Sigmoid colon (tissue), 7 donors: ENCODE results near the gene FMN2. TPM values are rescaled to one million over a fixed set of nuclear protein-coding genes. Genes with fewer than 3 reads are reported as not detected.

ENCODE experiments used
- DNase-seq: peaks from one replicate; pipeline ENCODE4 v3.0.0-alpha.2; 2019
- H3K27ac ChIP-seq, 4 donors: fragments of 200-600 bp; sonication (generic); one replicate each; pipeline ENCODE4 v1.5.1; 2016 to 2019; ENCODE audit warnings: mild to moderate bottlenecking in 1 of 4
- H3K27me3 ChIP-seq, 3 donors: fragments of 200-600 bp; sonication (generic); one replicate each; pipeline ENCODE4 v1.5.1; 2019; ENCODE audit warnings: mild to moderate bottlenecking in 1 of 3
- H3K36me3 ChIP-seq, 4 donors: fragments of 200-600 bp; sonication (generic); one replicate each; pipeline ENCODE4 v1.5.1; 2016 to 2019
- H3K4me1 ChIP-seq, 4 donors: fragments of 200-600 bp; sonication (generic); one replicate each; pipeline ENCODE4 v1.5.1; 2017 to 2019
- H3K4me3 ChIP-seq, 4 donors: fragments of 200-600 bp; sonication (generic); one replicate each; pipeline ENCODE4 v1.5.1; 2017 to 2019; ENCODE audit warnings: mild to moderate bottlenecking in 2 of 4, moderate library complexity in 1 of 4
- H3K9me3 ChIP-seq, 4 donors: fragments of 200-600 bp in 3 of 4; sonication (generic) in 3 of 4; one replicate each; pipeline versions ENCODE4 v1.5.1 to v1.6.1; 2013 to 2019
- CTCF ChIP-seq, 4 experiments: fragments of 450-650 bp in 3 of 4; fragments of 200-600 bp in 1 of 4; IDR thresholded peaks; one replicate each; pipeline ENCODE4 v1.5.1; 2016 to 2019; ENCODE audit warnings: antibody characterized with exemption in 4 of 4, mild to moderate bottlenecking in 3 of 4, moderate library complexity in 2 of 4
- EP300 ChIP-seq, 4 donors: sonication (generic); formaldehyde crosslinking; IDR thresholded peaks; one replicate each; pipeline ENCODE4 v1.6.1; 2017; ENCODE audit warnings: antibody characterized with exemption in 4 of 4
- POLR2A ChIP-seq, 2 donors: fragments of 450-650 bp; IDR thresholded peaks; one replicate each; pipeline ENCODE4 v1.6.1; 2016; ENCODE audit warnings: antibody characterized with exemption in 2 of 2, mild to moderate bottlenecking in 2 of 2, moderate library complexity in 2 of 2
- POLR2AphosphoS5 ChIP-seq, 4 donors: sonication (generic); formaldehyde crosslinking; IDR thresholded peaks; one replicate each; pipeline ENCODE4 v1.6.1; 2017; ENCODE audit warnings: antibody characterized with exemption in 4 of 4
- WGBS, 2 donors: extraction: QIAGEN DNeasy Blood & Tissue Kit; methylation state at CpG; one replicate each; pipeline ENCODE4 v1.1.7; 2013; 5-methylcytosine and 5-hydroxymethylcytosine counted together
- intact Hi-C: fragments of 100-400 bp; cut with DNase I; formaldehyde crosslinking; loops from one replicate; pipeline ENCODE4 v1.15.1; 2023
- polyA plus RNA-seq, 3 donors: library from polyadenylated mRNA; stranded (reverse); fragments of 200-250 nt; gene quantifications; one replicate each; pipeline ENCODE4 v1.2.3, GENCODE V29; 2013
- total RNA-seq, 4 donors: library from RNA; depleted of rRNA; stranded (reverse); fragments of >200 nt; gene quantifications; one replicate each; pipeline ENCODE4 v1.1.0, GENCODE V29; 2016
- donor health status: healthy with polysubstance abuse.
- donor health status: Bipolar disorder and iron deficiency.
- donor health status: healthy.

Gene FMN2
- total and polyA plus RNA-seq, 7 donors = 1.5 to 16.9 (median 10.3) TPM

GRCh38 chr1:240193679-240194078, 102.0 kb downstream of the FMN2 start:
- no peaks in the 10 kb centered on the region for H3K9me3 ChIP-seq
- WGBS, 2 donors = 59 to 62% methylated on average over 3 of the region's 3 CpGs
- H3K27me3 ChIP-seq = no peaks in the 10 kb centered on the region
- intact Hi-C loops = loop anchor here (5.0 to 10.0 kb wide), 2 partner anchors 144 to 331 kb away; no protein-coding TSS in a partner anchor
- peaks cover 0 to 57% (median 24%) of the 10 kb centered on the region in 4 donors for H3K4me1 ChIP-seq
- no peak overlapping the region for H3K4me3 ChIP-seq
- TF ChIP-seq POLR2A (IDR thresholded peaks at IDR 0.05) (no peak), EP300 (IDR thresholded peaks at IDR 0.05) (no peak), POLR2AphosphoS5 (IDR thresholded peaks at IDR 0.05) (no peak), CTCF (IDR thresholded peaks at IDR 0.05) (no peak)
- H3K27ac ChIP-seq = peak overlapping the region in 3 of 4 donors; percentile 73 to 78 (median 76)
- DNase-seq = no peak
- no peaks in the 10 kb centered on the region for H3K36me3 ChIP-seq

- no peak overlapping the region for H3K4me3 ChIP-seq
- whole genome bisulfite sequencing, 2 donors = 87 to 95% methylated on average over 2 of the region's 2 CpGs
- H3K36me3 ChIP-seq = no peaks in the 10 kb centered on the region
- no peaks in the 10 kb centered on the region for H3K9me3 ChIP-seq
- peaks cover 0 to 57% (median 24%) of the 10 kb centered on the region in 4 donors for H3K4me1 ChIP-seq
- no peaks in the 10 kb centered on the region for H3K27me3 ChIP-seq
- intact Hi-C loops = loop anchor here (5.0 to 10.0 kb wide), 2 partner anchors 143 to 331 kb away; no protein-coding TSS in a partner anchor
- TF ChIP-seq POLR2A (IDR thresholded peaks at IDR 0.05) (no peak), CTCF (IDR thresholded peaks at IDR 0.05) (no peak), EP300 (IDR thresholded peaks at IDR 0.05) (peak in 3 of 4 donors; percentile 40 to 78 (median 76)), POLR2AphosphoS5 (IDR thresholded peaks at IDR 0.05) (peak; percentile 73 to 91 (median 81))
- peak overlapping the region in 3 of 4 donors; percentile 73 to 78 (median 76) for H3K27ac ChIP-seq
- DNase-seq = peak; percentile 80
These were observed 102.4 kb downstream of the FMN2 start for GRCh38 chr1:240194120-240194519.

DNA sequence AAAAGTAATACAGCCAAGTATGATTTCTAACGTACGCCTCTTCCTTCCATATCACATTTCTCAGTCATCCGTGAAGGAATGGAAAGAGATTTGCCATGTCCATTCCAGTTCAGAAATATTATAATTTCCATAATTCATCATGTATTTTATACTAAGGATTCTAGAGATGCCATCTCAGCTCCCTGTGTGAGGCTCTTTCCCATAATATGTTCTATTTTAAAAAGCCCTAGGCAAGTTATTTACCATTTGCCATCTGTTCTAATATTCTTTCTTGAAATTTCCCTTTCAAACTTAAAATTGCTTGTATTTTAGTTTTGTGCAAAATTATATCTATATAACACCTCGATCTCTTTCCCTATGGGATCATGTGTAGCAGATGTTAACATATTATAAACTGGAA, 106.7 kb downstream of the FMN2 start:
- peaks cover 0 to 54% (median 17%) of the 10 kb centered on the region in 4 donors for H3K4me1 ChIP-seq
- no peaks in the 10 kb centered on the region for H3K36me3 ChIP-seq
- no peak overlapping the region for H3K4me3 ChIP-seq
- no peaks in the 10 kb centered on the region for H3K27me3 ChIP-seq
- H3K27ac ChIP-seq = peak overlapping the region in 1 of 4 donors; percentile 21
- TF ChIP-seq POLR2AphosphoS5 (IDR thresholded peaks at IDR 0.05) (no peak), POLR2A (IDR thresholded peaks at IDR 0.05) (no peak)
- 93 to 95% methylated on average over 4 of the region's 4 CpGs for WGBS, 2 donors
- no peak for DNase-seq
- no peaks in the 10 kb centered on the region for H3K9me3 ChIP-seq
- intact Hi-C loops = loop anchor here (10.0 kb wide), 1 partner anchor 326 kb away; no protein-coding TSS in a partner anchor

- 67 to 86% methylated on average over 9 of the region's 9 CpGs for WGBS, 2 donors
- Histone ChIP-seq H3K27ac (no peak overlapping the region), H3K9me3 (no peaks in the 10 kb centered on the region), H3K4me3 (no peak overlapping the region), H3K27me3 (no peaks in the 10 kb centered on the region), H3K4me1 (peaks cover 0 to 40% (median 6%) of the 10 kb centered on the region in 4 donors), H3K36me3 (no peaks in the 10 kb centered on the region)
- intact Hi-C loops = loop anchor here (10.0 kb wide), 1 partner anchor 325 kb away; no protein-coding TSS in a partner anchor
- no peak for TF ChIP-seq POLR2A (IDR thresholded peaks at IDR 0.05)
- TF ChIP-seq POLR2AphosphoS5 (IDR thresholded peaks at IDR 0.05) = no peak
- TF ChIP-seq CTCF (IDR thresholded peaks at IDR 0.05) = no peak
- no peak for TF ChIP-seq EP300 (IDR thresholded peaks at IDR 0.05)
- no peak for DNase-seq
These were observed 108.3 kb downstream of the FMN2 start for GRCh38 chr1:240199758-240200645.

- no peaks in the 10 kb centered on the region for H3K9me3 ChIP-seq
- no peak for DNase-seq
- H3K4me1 ChIP-seq = peaks cover 0 to 21% (median 0%) of the 10 kb centered on the region in 4 donors
- H3K27me3 ChIP-seq = no peaks in the 10 kb centered on the region
- TF ChIP-seq POLR2A (IDR thresholded peaks at IDR 0.05) (no peak), EP300 (IDR thresholded peaks at IDR 0.05) (no peak), POLR2AphosphoS5 (IDR thresholded peaks at IDR 0.05) (no peak)
- intact Hi-C loops = no loop called here
- 89 to 92% methylated on average over 4 of the region's 4 CpGs for WGBS, 2 donors
- H3K27ac ChIP-seq = no peak overlapping the region
- no peak overlapping the region for H3K4me3 ChIP-seq
- peaks cover 0 to 3% (median 0%) of the 10 kb centered on the region in 4 donors for H3K36me3 ChIP-seq
These were observed 110.2 kb downstream of the FMN2 start for GRCh38 chr1:240201931-240202330.
